Subcutaneous adipose tissue (tissue), 4 donors: Measurements from ENCODE around the gene RAB19. TPM values are rescaled to one million over a fixed set of nuclear protein-coding genes. Genes with fewer than 3 reads are reported as not detected.

Experiments
- total RNA-seq, 4 donors: library from RNA; depleted of rRNA; stranded (reverse); fragments of >200 nt; gene quantifications; one replicate each; pipeline ENCODE4 v1.1.0, GENCODE V29; 2016
- TF ChIP-seq, protein P1 (sequence below): fragments of 450-650 bp; IDR thresholded peaks from one replicate; pipeline ENCODE4 v1.5.1; 2016; ENCODE audit warnings: low read depth, mild to moderate bottlenecking, control low read depth, antibody characterized with exemption, moderate library complexity

The RAB19 gene
- total RNA-seq, 4 donors from 2014 or later: not detected

DNA sequence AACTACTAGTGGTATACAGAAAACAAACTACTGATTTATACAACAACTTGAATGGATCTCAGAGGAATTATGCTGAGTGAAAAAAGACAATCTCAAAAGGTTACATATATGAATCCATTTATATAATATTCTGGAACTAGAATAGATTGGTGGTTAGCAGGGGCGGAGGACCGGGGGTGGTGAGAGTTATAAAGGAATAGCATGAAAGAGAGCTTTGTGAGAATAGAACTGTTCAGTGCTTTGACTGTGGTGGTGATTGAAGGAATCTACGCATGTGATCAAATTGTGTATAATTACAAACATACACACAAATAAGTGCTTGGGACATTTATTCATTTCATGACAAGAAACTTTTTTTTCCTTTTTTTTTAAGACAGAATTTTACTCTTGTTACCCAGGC lies 19.6 kb downstream of the RAB19 start:
- TF ChIP-seq, protein P1, sequence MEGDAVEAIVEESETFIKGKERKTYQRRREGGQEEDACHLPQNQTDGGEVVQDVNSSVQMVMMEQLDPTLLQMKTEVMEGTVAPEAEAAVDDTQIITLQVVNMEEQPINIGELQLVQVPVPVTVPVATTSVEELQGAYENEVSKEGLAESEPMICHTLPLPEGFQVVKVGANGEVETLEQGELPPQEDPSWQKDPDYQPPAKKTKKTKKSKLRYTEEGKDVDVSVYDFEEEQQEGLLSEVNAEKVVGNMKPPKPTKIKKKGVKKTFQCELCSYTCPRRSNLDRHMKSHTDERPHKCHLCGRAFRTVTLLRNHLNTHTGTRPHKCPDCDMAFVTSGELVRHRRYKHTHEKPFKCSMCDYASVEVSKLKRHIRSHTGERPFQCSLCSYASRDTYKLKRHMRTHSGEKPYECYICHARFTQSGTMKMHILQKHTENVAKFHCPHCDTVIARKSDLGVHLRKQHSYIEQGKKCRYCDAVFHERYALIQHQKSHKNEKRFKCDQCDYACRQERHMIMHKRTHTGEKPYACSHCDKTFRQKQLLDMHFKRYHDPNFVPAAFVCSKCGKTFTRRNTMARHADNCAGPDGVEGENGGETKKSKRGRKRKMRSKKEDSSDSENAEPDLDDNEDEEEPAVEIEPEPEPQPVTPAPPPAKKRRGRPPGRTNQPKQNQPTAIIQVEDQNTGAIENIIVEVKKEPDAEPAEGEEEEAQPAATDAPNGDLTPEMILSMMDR: no peak

DNA sequence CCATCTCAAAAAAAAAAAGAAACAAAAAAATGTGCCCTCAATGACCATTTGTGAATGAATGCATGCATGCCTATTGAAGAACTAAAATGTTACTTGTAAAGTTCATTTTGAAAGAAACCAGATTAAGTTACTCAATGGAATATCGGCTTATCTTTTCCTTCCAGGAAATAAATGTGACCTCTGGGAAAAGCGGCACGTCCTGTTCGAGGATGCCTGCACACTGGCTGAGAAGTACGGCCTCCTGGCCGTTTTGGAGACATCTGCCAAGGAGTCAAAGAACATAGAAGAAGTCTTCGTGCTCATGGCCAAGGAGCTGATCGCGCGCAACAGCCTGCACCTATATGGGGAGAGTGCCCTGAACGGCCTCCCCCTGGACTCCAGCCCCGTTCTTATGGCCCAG lies 21.9 kb downstream of the RAB19 start:
- TF ChIP-seq, protein P1: no peak

DNA sequence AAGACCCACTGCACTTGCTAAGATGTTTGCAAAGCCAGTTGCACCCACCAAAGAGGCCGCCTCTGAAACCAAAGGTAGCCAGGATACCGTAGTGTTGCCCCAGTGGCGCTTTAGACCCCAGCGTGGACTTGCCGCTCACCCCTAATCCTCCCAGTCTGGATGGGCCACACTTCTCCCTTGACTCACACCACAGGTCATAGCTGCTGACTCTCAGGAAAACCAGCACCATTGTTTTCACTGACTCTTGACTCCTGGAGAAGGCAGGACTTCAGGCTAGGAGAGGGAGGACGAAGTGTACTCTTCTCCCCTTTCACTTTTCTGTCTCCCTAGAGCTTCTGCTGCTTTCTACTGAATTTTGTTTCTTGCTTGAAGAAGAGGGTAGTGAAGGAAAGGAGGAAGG lies 22.3 kb downstream of the RAB19 start:
- TF ChIP-seq, protein P1: no peak

DNA sequence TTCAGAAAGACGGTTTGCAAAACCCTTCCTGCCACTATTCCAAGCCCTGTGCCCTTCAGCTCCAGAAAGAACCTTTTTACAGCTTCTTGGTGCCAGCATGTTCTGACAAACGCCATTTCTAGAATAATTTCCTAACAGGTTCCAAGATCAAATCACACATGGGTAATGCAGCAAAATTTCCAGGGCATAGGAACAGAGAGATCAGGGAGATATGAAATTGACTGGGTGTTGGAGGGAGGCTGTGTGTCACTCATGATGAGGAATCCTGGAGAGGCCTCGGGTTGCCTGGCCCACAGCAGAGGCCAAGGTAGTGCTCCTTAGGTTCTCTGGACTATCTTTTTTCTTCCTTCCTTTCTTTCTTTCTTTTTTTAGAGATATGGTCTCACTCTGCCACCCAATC lies 29.5 kb downstream of the RAB19 start:
- TF ChIP-seq, protein P1: no peak

DNA sequence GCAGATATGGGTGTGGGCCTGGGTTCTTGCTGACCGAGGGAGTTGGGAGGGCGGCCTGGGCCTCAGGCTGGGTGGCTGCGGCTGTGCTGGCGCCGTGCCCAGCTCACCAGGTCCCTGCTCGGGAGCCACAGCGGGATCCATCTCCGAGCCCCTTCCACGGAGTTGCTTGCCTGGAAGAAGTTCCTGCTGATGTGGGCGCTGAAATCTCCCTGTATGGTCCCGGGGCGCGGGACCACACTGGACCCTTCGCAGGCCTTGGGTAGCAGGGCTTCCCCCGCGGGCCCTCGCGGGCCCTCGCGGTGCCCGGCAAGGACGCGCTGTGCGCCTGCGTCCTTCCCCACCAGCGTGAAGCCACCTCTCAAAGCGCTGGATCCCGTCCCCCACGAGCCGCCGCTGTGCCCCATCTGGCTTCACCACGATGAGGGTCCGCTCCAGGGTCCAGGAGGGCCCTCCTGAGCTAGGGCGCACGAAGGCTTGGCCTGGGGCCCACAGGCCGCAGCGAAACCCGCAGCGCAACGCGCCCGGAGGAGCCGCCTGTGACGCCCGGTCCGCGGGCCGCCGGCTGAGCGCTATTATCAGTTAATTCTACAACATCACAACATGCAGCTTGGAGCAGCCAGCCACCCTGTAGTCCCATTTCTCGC lies 31.5 kb downstream of the RAB19 start:
- TF ChIP-seq, protein P1: no peak

DNA sequence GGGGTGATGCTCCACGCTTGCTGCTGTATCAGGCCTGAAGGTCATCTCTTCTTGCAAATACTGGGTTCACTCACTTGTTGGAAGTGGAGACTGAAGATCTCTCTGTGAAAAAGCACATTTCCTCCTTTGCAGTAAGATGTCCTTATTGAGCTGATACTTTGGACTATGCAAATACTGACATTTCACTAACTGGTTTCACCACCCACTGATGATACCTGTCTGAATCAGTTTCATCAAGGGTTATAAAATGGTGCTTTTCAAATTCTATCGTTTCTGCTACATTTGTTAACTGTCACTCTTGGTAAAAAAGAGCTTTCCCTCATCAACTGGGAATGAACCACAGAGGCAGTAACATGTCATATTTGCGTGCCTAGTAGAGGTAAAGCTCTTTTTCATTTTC lies 35.5 kb downstream of the RAB19 start:
- TF ChIP-seq, protein P1: no peak

DNA sequence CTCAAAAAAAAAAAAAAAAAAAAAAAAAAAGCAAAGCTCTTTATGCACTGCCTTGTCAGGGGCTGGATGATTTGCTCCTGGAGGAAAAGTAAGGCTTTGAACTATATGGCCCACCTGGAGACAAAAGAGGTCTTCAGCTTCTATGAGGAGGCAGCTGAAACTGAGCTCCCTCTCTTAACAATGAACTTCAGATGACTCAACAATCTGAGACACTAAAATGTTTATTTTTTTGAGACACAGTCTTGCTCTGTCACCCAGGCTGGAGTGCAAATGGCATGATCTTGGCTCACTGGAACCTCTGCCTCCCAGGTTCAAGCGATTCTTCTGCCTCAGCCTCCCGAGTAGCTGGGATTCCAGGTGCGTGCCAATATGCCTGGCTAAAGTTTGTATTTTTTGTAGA lies 36.7 kb downstream of the RAB19 start:
- TF ChIP-seq, protein P1: no peak
